Neuronal stem cell (in vitro differentiated cells): ENCODE results near the gene OR10P1.
A peak's percentile ranks its signal among the peaks of the same experiment; 100 is the strongest.

Source experiments
- DNase-seq: peaks from one replicate; pipeline ENCODE4 v3.0.0-alpha.2; 2013; ENCODE audit warnings: low spot score
- H2AFZ ChIP-seq: one replicate; pipeline ENCODE4 v1.6.1; 2013; ENCODE audit warnings: mild to moderate bottlenecking, low read length, inconsistent platforms
- H2AK5ac ChIP-seq: 2 replicates; pipeline ENCODE4 v1.6.1; 2013; ENCODE audit warnings: low read depth, mild to moderate bottlenecking, inconsistent platforms, low read length, moderate library complexity, mixed read lengths
- H2BK120ac ChIP-seq: 2 replicates; pipeline ENCODE4 v1.6.1; 2013; ENCODE audit warnings: low read depth, mild to moderate bottlenecking, inconsistent platforms, low read length, moderate library complexity, mixed read lengths
- H2BK12ac ChIP-seq: one replicate; pipeline ENCODE4 v1.6.1; 2013; ENCODE audit warnings: low read length, inconsistent platforms
- H2BK15ac ChIP-seq: 2 replicates; pipeline ENCODE4 v1.6.1; 2013; ENCODE audit warnings: mild to moderate bottlenecking, low read length, inconsistent platforms, mixed read lengths
- H2BK5ac ChIP-seq: one replicate; pipeline ENCODE4 v1.6.1; 2013; ENCODE audit warnings: inconsistent platforms, mild to moderate bottlenecking, low read length, moderate library complexity
- H3K14ac ChIP-seq: one replicate; pipeline ENCODE4 v1.6.1; 2013; ENCODE audit warnings: low read length, inconsistent platforms
- H3K18ac ChIP-seq: 2 replicates; pipeline ENCODE4 v1.6.1; 2013; ENCODE audit warnings: low read length, inconsistent platforms
- H3K23ac ChIP-seq: 2 replicates; pipeline ENCODE4 v1.6.1; 2013; ENCODE audit warnings: low read depth, mild to moderate bottlenecking, mixed read lengths, low read length, inconsistent platforms; ENCODE audit not compliant: poor library complexity
- H3K27ac ChIP-seq: replicated peaks from 3 replicates; pipeline ENCODE4 v1.5.1; 2013; ENCODE audit warnings: low read length, inconsistent platforms
- H3K27me3 ChIP-seq, 3 experiments: 2 replicates each; pipeline ENCODE4 v1.6.1; 2013; ENCODE audit warnings: low read length in 3 of 3, mild to moderate bottlenecking in 2 of 3, inconsistent platforms in 1 of 3, low read depth in 1 of 3, mixed read lengths in 1 of 3, moderate library complexity in 1 of 3; ENCODE audit not compliant: control insufficient read depth in 3 of 3, insufficient read depth in 3 of 3
- H3K36me3 ChIP-seq, 2 donors: replicated peaks in 1 of 2; 2 replicates each; pipeline ENCODE4 v1.6.1; 2013; ENCODE audit warnings: low read length in 2 of 2; ENCODE audit not compliant: control insufficient read depth in 2 of 2, insufficient read depth in 2 of 2
- H3K4ac ChIP-seq: 2 replicates; pipeline ENCODE4 v1.6.1; 2013; ENCODE audit warnings: inconsistent platforms, mild to moderate bottlenecking, low read length, moderate library complexity
- H3K4me1 ChIP-seq, 2 donors: 1 replicate in 1 of 2; 2 replicates in 1 of 2; pipeline ENCODE4 v1.6.1; 2013; ENCODE audit warnings: low read length in 2 of 2, low read depth in 1 of 2; ENCODE audit not compliant: control insufficient read depth in 2 of 2, insufficient read depth in 1 of 2
- H3K4me2 ChIP-seq: one replicate; pipeline ENCODE4 v1.6.1; 2013; ENCODE audit warnings: mild to moderate bottlenecking, low read length, inconsistent platforms; ENCODE audit not compliant: insufficient read depth, poor library complexity, severe bottlenecking
- H3K4me3 ChIP-seq, 2 donors: 2 replicates each; pipeline ENCODE4 v1.5.1; 2013; ENCODE audit warnings: low read length in 2 of 2, mild to moderate bottlenecking in 2 of 2, inconsistent platforms in 1 of 2, moderate library complexity in 1 of 2
- H3K79me1 ChIP-seq: one replicate; pipeline ENCODE4 v1.6.1; 2013; ENCODE audit warnings: low read depth, mild to moderate bottlenecking, inconsistent platforms, low read length, moderate library complexity
- H3K9ac ChIP-seq: one replicate; pipeline ENCODE4 v1.6.1; 2013; ENCODE audit warnings: mild to moderate bottlenecking, low read depth, low read length, inconsistent platforms; ENCODE audit not compliant: poor library complexity
- H3K9me3 ChIP-seq, 2 donors: replicated peaks in 1 of 2; 2 replicates each; pipeline versions ENCODE3 to v1.6.1; 2013; ENCODE audit warnings: low read length in 2 of 2, mild to moderate bottlenecking in 2 of 2, inconsistent platforms in 1 of 2, low read depth in 1 of 2, mixed read lengths in 1 of 2, moderate library complexity in 1 of 2; ENCODE audit not compliant: control insufficient read depth in 2 of 2, insufficient read depth in 1 of 2
- H4K8ac ChIP-seq: one replicate; pipeline ENCODE4 v1.6.1; 2013; ENCODE audit warnings: low read depth, mild to moderate bottlenecking, inconsistent platforms, low read length, moderate library complexity
- H4K91ac ChIP-seq: one replicate; pipeline ENCODE4 v1.6.1; 2013; ENCODE audit warnings: low read length, low read depth, mild to moderate bottlenecking, inconsistent platforms; ENCODE audit not compliant: poor library complexity
- whole genome bisulfite sequencing, 2 donors: extraction: QIAGEN DNeasy Blood & Tissue Kit; methylation state at CpG; one replicate each; pipeline ENCODE4 v1.1.7; 2013; ENCODE audit warnings: missing lambda C conversion rate in 2 of 2, mixed read lengths in 1 of 2; ENCODE audit not compliant: insufficient read length in 2 of 2, insufficient replicate concordance in 1 of 2; ENCODE audit errors: extremely low coverage in 2 of 2; 5-methylcytosine and 5-hydroxymethylcytosine counted together

The OR10P1 gene

DNA sequence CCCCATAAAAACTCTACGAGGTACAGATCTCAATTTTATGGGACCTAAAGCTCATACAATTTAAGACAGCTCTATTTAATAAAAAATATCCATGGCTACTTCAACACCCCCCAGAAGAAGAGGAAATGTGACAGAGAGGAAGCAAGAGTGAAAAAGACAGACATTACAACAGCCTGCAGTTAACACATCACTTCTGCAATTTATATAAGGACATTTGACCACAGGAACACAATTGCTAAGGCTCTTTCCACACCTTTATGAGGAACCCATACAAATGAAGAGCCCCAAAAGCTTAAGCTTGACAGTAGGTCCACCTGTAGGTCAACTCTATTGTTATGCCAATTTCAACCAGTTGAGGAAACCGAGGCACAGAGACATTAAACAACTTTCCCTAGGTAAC lies 5.6 kb downstream of the OR10P1 start:
- H3K27ac ChIP-seq = no peak overlapping the region
- no peak overlapping the region for H2AK5ac ChIP-seq

DNA sequence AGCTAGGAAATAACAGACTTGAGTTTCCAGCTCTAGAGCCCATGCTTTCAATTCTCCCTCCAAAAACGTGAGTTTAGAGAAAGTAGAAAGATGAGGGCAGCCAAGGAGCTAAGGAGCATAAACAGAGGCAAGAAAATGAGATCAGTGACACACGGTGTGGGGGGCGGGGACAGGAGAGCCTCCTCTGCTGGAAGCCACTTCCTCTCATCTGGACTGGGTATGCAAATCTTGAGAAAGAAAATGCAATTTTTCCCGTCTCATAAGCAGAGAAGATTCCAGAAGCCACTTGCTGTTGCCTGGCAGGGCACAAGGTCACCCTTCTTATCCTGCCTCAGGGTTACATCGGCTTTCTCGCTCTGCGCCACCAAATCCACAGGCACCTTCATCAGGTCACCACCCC lies 6.0 kb downstream of the OR10P1 start:
- Histone ChIP-seq H2BK120ac (no peak overlapping the region), H2BK5ac (no peak overlapping the region), H3K4ac (no peak overlapping the region), H2BK12ac (no peak overlapping the region), H4K91ac (no peak overlapping the region), H3K27me3 (peaks cover 0 to 3% (median 0%) of the 10 kb centered on the region in 3 experiments), H3K4me1 (no peaks in the 10 kb centered on the region), H2AFZ (no peak overlapping the region), H3K9me3 (peaks cover 0 to 5% of the 10 kb centered on the region in 2 donors), H3K4me2 (no peak overlapping the region), H3K79me1 (no peaks in the 10 kb centered on the region), H3K18ac (no peak overlapping the region), H2AK5ac (no peak overlapping the region), H3K9ac (no peak overlapping the region), H3K4me3 (no peak overlapping the region), H4K8ac (no peak overlapping the region), H3K36me3 (no peaks in the 10 kb centered on the region), H3K27ac (no peak overlapping the region), H3K14ac (no peak overlapping the region), H3K23ac (no peak overlapping the region), H2BK15ac (no peak overlapping the region)
- WGBS, 2 donors = no CpG with 5 or more reads among the region's 7 CpGs
- no peak for DNase-seq

More for the DNA sequence above, 5.6 kb downstream of the OR10P1 start:
- no peak overlapping the region for H3K18ac ChIP-seq
- no peak overlapping the region for H3K14ac ChIP-seq
- no peak overlapping the region for H3K4me3 ChIP-seq
- H3K4me1 ChIP-seq = no peaks in the 10 kb centered on the region
- H3K9me3 ChIP-seq = peaks cover 0 to 5% of the 10 kb centered on the region in 2 donors
- no peaks in the 10 kb centered on the region for H3K36me3 ChIP-seq
- H2BK5ac ChIP-seq = no peak overlapping the region
- H4K8ac ChIP-seq = no peak overlapping the region
- H3K4ac ChIP-seq = no peak overlapping the region
- H3K23ac ChIP-seq = no peak overlapping the region
- H2AFZ ChIP-seq = no peak overlapping the region
- H3K4me2 ChIP-seq = no peak overlapping the region
- no peak for DNase-seq
- H2BK12ac ChIP-seq = no peak overlapping the region
- WGBS, 2 donors = no CpG with 5 or more reads among the region's 2 CpGs
- no peak overlapping the region for H2BK15ac ChIP-seq
- no peak overlapping the region for H2BK120ac ChIP-seq
- H3K79me1 ChIP-seq = no peaks in the 10 kb centered on the region
- H4K91ac ChIP-seq = no peak overlapping the region
- no peak overlapping the region for H3K9ac ChIP-seq
- peaks cover 0 to 3% (median 0%) of the 10 kb centered on the region in 3 experiments for H3K27me3 ChIP-seq

DNA sequence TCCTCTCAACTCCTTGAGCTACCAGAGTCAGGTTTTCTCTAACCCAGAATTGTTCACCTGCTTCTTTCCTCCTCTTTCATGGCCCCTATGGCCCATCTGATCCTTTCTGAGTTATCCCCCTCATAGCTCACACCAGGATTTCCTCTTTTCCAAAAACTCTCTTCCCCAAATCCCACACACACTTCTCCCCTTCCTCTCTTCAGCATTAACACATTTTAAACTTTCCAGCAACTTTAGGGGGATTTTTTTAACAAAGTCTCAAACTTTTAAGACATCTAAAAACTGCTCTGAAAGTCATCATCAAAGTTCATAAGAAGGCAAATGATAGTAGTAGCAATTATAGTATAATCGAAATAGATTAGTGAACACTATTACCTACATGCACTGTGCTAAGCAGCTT lies 7.9 kb downstream of the OR10P1 start:
- Histone ChIP-seq H3K79me1 (no peaks in the 10 kb centered on the region), H4K91ac (no peak overlapping the region), H3K9me3 (peaks cover 0 to 5% of the 10 kb centered on the region in 2 donors), H2BK15ac (no peak overlapping the region), H3K4me3 (no peak overlapping the region), H3K4me2 (no peak overlapping the region), H3K9ac (no peak overlapping the region), H3K36me3 (no peaks in the 10 kb centered on the region), H3K4ac (no peak overlapping the region), H2BK12ac (no peak overlapping the region), H3K27ac (no peak overlapping the region), H4K8ac (no peak overlapping the region), H3K4me1 (no peaks in the 10 kb centered on the region), H2AFZ (no peak overlapping the region), H2BK120ac (no peak overlapping the region), H3K27me3 (peaks cover 0 to 3% (median 0%) of the 10 kb centered on the region in 3 experiments), H3K23ac (no peak overlapping the region), H3K14ac (no peak overlapping the region), H2BK5ac (no peak overlapping the region), H3K18ac (no peak overlapping the region), H2AK5ac (no peak overlapping the region)
- no CpG with 5 or more reads among the region's 1 CpG for WGBS, 2 donors
- no peak for DNase-seq

- no peak overlapping the region for H3K9ac ChIP-seq
- no peak overlapping the region for H3K4ac ChIP-seq
- peaks cover 0 to 5% of the 10 kb centered on the region in 2 donors for H3K9me3 ChIP-seq
- H2AFZ ChIP-seq = no peak overlapping the region
- H3K4me3 ChIP-seq = no peak overlapping the region
- no peak overlapping the region for H2BK5ac ChIP-seq
- H2BK15ac ChIP-seq = peak overlapping the region; percentile 70
- H3K79me1 ChIP-seq = no peaks in the 10 kb centered on the region
- no peak overlapping the region for H3K18ac ChIP-seq
- no peak overlapping the region for H3K4me2 ChIP-seq
- no peak overlapping the region for H4K91ac ChIP-seq
- no peak overlapping the region for H4K8ac ChIP-seq
- no peak overlapping the region for H2AK5ac ChIP-seq
- no peak overlapping the region for H3K23ac ChIP-seq
- H3K14ac ChIP-seq = no peak overlapping the region
- no peak for DNase-seq
- H3K4me1 ChIP-seq = no peaks in the 10 kb centered on the region
- no CpG with 5 or more reads among the region's 5 CpGs for WGBS, 2 donors
- no peaks in the 10 kb centered on the region for H3K36me3 ChIP-seq
- no peak overlapping the region for H2BK12ac ChIP-seq
- H3K27me3 ChIP-seq = peaks cover 0 to 3% (median 0%) of the 10 kb centered on the region in 3 experiments
- H2BK120ac ChIP-seq = no peak overlapping the region
- no peak overlapping the region for H3K27ac ChIP-seq
Observed at GRCh38 chr12:55647027-55647426, 10.3 kb downstream of the OR10P1 start.
